DMS53 (cell line): ENCODE data around the gene VKORC1.
A peak's percentile ranks its signal among the peaks of the same experiment; 100 is the strongest.
"Not testable (repeated sequence)": the region's sequence is repeated elsewhere in the genome, so short reads cannot be mapped to it uniquely, and the experiment has no call there.

Experiments
- DNase-seq: peaks from one replicate; lab custom pipeline; 2025; lab: John Stamatoyannopoulos, UW

The VKORC1 gene

GRCh38 chr16:31107465-31107867, 12.9 kb upstream of the VKORC1 start:
- DNase-seq = no peak

DNA sequence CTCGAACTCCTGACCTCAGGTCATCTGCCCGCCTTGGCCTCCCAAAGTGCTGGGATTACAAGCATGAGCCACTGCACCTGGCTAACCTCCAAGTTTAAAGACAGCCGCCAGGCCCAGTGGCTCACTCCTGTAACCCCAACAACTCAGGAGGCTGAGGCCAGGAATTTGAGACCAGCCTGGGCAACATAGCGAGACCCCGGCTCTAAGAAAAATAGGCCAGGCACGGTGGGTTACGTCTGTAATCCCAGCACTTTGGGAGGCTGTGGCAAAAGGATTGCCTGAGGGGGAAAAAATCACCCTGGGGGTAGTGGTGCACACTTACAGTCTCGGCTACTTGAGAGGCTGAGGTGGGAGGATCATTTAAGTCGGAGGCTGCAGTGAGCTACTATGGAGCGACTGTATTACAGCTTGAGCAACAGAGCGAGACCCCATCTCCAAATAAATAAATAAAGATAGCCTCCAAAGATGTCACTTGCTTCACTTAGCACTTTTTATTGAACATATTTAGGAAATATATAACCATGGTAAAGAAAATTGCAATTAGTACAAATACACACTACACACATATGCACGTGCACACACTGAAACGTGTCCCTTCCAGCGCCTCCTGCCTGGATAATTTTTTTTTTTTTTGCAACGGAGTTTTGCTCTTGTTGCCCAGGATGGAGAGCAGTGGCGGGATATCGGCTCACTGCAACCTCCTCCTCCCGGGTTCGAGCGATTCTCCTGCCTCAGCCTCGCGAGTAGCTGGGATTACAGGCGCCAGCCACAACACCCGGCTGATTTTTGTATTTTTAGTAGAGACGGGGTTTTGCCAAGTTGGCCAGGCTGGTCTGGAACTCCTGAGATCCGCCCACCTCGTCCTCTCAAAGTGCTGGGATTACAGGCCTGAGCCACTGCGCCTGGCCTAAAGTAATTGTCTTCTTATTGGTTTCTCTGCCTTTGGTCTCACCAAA, 12.2 kb upstream of the VKORC1 start:
- DNase-seq = no peak

DNA sequence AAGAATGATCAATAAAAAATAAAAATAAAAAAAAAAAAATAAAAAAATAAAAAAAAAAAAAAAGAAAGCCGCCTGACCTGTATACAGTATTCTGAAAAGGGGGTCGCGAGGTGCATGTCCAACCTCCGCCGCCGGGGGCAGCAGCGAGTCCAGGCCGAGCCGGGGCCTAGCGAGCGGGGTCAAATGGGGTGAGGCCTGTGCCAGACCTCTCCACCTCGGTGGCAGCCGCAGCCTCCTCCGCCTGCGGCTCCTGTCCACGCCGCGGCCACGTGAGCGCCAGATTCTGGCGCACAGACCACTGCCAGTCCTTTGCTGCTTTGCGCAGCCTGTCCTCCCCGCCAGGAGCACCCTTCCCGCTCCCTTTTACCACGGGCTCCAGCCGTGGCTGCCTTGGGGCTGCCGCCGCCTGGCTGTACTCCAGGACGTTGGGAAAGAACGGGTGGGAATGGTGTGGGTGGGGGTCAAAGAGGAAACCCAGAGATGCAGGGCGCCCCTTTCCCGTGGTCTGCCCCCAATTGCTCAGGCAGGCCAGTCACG, 11.1 kb upstream of the VKORC1 start:
- DNase-seq = peak; percentile 87

DNA sequence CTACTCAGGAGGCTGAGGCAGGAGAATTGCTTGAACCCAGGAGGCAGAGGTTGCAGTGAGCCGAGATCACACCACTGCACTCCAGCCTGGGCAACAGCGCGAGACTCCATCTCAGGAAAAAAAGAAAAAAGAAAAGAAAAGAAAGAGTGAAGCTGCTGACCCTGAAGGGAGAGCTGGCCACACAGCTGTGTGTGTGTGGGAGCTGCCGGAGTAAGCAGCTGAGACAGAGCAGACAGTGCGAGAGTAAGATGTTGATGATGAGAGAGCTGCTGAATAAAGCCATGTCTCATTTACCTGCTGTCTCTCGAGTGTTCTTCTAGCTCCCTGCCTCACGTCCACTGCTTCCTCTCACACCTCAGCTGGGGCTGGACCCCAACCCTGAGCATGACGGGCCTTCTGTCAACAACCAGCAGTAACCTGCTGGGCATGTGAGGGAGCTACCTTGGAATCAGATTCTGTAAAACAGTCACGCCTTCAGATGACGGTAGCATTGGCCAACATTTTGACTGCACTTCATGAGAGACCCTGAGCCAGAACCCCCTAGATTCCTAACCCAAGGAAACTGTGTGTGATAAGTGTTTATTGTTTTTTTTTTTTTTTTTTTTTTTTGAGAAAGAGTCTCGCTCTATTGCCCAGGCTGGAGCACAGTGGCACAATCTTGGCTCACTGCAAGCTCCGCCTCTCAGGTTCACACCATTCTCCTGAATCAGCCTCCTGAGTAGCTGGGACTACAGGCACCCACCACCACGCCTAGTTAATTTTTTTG, 6.5 kb upstream of the VKORC1 start:
- DNase-seq = not testable (repeated sequence)

GRCh38 chr16:31099860-31100638, 5.5 kb upstream of the VKORC1 start:
- DNase-seq = peak; percentile 73

- DNase-seq = peak; percentile 51
Measured at GRCh38 chr16:31094088-31094423, 541 bp downstream of the VKORC1 start.

- DNase-seq = no peak
Measured at GRCh38 chr16:31093132-31093703, 1.4 kb downstream of the VKORC1 start.

- DNase-seq = no peak
Measured at GRCh38 chr16:31092330-31092729, 2.3 kb downstream of the VKORC1 start.

- no peak for DNase-seq
Measured at GRCh38 chr16:31090540-31090939, 4.1 kb downstream of the VKORC1 start.

GRCh38 chr16:31089199-31089598, 5.4 kb downstream of the VKORC1 start:
- DNase-seq = no peak

- peak; percentile 85 for DNase-seq
Measured at GRCh38 chr16:31088459-31089183, 6.0 kb downstream of the VKORC1 start, which contains the start of gene PRSS53. Gene PRSS53, minus strand, starts transcription at chr16:31088943. Its CDS starts 134 bp downstream, at chr16:31088809.

- DNase-seq = peak; percentile 24
Measured at GRCh38 chr16:31087971-31088370, 6.6 kb downstream of the VKORC1 start.

- no peak for DNase-seq
Measured at GRCh38 chr16:31087481-31087880, 7.1 kb downstream of the VKORC1 start.

GRCh38 chr16:31086629-31086906, 8.0 kb downstream of the VKORC1 start:
- DNase-seq = no peak

- no peak for DNase-seq
Measured at GRCh38 chr16:31085873-31086628, 8.5 kb downstream of the VKORC1 start.

- no peak for DNase-seq
Measured at GRCh38 chr16:31085411-31085810, 9.2 kb downstream of the VKORC1 start.

GRCh38 chr16:31084584-31085302, 9.9 kb downstream of the VKORC1 start:
- DNase-seq = no peak

GRCh38 chr16:31083981-31084380, 10.6 kb downstream of the VKORC1 start:
- DNase-seq = no peak

DNA sequence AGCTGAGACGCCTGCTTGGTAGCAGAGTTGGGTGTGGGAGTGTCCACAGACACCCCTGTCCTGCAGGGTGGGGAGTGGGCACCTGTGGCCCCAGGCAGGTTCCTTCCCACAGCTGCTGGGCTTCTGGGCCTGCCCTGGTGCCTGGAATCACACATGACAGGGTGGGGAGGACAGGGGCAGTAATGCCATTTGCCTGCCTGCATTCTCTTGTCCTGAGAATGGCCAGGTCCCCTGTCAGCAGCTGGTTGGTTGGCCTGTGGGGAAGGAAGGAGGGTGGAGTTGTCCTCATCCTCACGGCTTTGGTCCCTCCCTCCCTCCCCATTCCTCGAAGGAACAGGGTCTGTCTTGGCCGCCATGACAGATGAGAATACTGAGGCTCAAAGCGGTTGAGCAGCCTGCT, 11.0 kb downstream of the VKORC1 start:
- no peak for DNase-seq

GRCh38 chr16:31083081-31083480, 11.5 kb downstream of the VKORC1 start:
- no peak for DNase-seq
